Posterior cingulate gyrus (tissue), 11 donors: Measurements from ENCODE around the gene ENPP1.

ENCODE experiments used
- DNase-seq, 10 donors: peaks; one replicate each; pipeline versions ENCODE4 v3.0.0 to v3.0.0-alpha.2; 2020 to 2021; ENCODE audit warnings: mixed read lengths in 3 of 10
- intact Hi-C: fragments of 100-400 bp; cut with DNase I; formaldehyde crosslinking; loops from one replicate; pipeline ENCODE4 v1.15.1; 2023

ENPP1 gene

GRCh38 chr6:131782764-131783163 lies 25.1 kb upstream of the ENPP1 start:
- DNase-seq: no peak
- intact Hi-C loops: no loop called here

DNA sequence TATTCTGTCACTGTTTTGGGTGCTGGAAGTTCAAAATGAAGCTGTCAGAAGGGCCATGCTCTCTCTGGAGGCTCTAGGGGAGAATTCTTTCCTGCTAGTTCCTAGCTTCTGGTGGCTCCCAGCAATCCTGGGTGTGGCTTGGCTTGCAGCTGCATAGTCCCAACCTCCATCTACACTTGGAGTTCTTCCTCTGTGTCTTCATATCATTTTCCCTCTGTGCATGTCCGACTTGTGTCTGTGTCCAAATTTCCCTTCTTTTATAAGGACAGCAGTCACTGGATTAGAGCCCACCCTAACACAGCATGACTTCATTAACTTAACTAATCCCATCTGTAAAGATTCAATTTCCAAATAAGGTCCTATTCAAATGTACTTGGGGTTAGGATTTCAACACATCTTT lies 23.3 kb upstream of the ENPP1 start:
- no peak for DNase-seq
- intact Hi-C loops: no loop called here

DNA sequence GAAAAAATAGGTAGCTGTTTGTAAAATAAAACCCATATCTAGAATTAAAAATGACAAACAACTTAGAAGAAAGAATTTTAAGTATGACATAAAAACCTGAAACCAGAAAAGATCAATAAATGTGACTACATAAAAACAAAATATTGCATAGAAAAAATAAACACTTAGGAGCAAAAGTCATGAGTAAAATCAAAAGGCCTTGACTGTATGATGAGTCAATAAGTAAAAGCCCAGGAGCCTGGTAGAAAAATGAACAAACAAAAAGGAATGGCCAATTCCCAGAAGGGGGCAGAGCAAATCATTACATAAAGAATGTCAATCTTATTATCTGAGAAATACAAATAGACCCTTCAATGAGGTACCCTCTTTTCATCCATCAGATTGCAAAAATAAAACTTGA lies 20.7 kb upstream of the ENPP1 start:
- DNase-seq: no peak
- intact Hi-C loops: no loop called here

DNA sequence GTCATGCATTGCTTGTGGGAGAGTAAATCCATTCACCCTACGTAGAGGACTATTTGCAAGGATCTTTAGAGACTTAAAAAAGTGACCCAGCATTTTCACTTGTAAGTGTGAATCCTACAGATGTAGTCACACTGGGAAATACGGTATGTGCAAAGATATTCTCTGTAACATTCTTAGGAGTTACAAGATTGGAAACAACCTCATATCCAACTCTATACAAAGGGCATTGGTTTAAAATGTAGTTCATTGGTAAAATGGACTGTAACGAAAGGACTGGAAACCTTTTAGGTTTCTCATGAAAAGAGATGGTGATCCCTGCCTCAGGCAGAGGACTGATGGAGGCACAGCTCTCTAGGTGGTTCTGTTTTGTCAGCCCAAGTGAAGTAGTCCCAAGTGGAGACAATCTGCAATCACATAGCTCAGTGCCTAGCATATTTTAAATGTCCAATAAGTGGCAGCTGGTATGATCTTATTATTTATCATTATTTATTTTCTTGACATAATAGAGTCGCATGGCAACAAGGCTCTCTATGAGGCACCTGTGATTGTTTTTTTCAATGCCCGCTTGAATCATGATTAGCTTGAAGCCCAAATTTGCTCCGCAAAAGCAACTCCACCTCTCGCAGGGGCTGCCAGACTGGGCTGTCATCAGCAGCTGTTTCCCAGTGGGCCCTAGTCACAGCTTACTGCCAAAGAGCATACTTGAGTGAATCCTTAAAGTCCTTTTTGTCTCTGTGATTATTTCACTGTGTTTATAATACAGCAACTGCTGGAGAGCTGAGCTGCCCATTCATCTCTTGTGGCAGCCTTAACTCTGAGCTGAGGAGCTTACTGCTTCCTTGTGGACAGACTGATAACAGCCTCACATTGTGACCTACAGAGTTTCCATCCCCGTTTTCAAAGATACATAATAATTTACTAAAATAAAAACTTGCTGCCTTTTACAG lies 19.8 kb upstream of the ENPP1 start:
- no peak for DNase-seq
- intact Hi-C loops: no loop called here

DNA sequence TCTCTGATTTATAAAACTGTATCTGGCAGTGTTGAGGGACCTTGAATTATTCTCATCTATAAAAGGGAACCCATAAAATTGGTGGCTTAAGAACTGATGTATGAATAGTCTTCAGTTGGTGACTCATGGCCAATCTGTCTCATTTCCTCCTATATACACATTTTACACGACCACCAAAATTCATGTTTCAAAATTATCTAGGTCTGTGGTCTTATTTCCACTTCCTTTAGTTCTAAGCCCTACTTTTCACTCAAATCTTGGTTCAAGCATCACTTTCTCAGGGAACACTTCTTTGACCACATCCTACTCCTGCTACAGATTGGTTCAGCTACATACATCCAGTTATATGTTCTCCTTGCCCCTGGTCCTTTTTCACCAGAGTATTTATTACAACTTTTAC lies 18.6 kb upstream of the ENPP1 start:
- intact Hi-C loops: no loop called here
- no peak for DNase-seq

DNA sequence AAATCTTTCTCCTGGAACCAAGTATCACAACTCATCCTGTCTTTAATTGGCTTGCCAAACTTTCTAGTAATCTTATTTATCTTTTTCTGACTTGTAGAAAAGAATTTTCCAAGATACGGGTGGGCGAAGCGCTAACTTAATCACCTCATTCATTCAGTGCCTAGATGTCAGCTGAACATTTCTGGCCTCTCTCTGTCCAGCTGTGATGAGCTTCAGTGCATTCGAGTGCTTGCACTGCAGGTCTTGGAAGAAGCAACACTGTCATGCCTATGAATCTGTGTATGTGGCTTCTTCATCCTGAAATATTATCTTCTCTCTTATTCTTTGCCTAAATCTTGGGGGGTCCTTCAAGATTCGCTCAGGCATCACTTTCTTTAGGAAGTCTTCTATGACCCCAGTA lies 16.3 kb upstream of the ENPP1 start:
- no peak for DNase-seq
- intact Hi-C loops: no loop called here

DNA sequence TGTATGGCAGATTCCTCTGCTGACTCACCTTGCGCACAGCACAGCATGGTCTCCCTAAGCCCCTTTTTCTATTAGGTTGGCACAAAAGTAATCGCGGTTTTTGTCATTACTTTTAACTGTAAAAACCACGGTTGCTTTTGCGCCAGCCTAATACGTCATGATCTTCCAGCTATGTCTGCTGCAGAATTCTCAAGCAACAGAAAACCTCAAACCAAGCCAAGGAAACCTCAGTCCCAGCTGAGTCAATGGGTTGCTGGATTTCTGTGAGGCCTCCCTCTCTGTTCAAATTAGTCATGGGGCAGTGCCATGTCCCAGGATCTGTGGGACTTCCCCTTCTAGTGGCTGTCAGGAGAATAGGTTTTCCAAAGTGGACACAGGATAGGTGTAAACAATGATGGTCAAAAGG lies 15.7 kb upstream of the ENPP1 start:
- intact Hi-C loops: no loop called here
- DNase-seq: no peak

DNA sequence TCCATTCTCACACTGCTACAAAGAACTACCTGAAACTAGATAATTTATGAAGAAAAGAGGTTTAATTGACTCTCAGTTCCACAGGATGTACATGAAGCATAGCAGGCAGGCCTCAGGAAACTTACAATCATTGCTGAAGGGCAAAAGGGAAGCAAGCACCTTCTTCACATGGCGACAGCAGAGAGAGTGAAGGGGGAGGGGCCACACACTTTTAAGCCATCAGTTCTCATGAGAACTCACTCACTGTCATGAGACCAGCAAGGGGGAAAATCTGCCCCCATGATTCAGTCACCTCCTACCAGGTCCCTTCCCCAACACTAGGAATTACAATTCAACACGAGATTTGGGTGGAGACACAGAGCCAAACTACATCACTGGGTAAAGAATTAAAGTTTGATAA lies 12.5 kb upstream of the ENPP1 start:
- no peak for DNase-seq
- intact Hi-C loops: no loop called here

GRCh38 chr6:131802347-131802746 lies 5.5 kb upstream of the ENPP1 start:
- intact Hi-C loops: no loop called here

GRCh38 chr6:131803007-131803769 lies 4.6 kb upstream of the ENPP1 start:
- intact Hi-C loops: no loop called here
- DNase-seq: no peak

More at GRCh38 chr6:131802347-131802746, 5.5 kb upstream of the ENPP1 start:
- DNase-seq: no peak

DNA sequence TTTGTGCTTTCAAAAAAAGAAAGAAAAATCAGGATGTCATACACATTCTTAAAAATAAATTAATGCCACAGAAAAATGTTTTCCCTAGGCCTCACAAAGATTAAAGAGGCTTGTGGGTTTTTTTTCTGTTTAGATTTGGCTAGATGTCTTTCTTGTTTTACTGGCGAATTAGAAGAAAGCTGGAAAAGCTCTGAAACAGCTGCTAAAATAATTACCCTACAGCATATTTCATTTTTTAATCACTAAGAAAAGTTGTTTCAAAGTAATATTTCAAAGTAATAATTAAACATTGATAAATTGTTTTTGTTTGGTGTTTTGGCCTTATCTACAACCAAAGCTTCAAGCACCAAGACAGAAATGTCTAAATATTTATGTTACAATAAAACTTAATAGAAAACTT lies 3.7 kb upstream of the ENPP1 start:
- no peak for DNase-seq
- intact Hi-C loops: no loop called here

GRCh38 chr6:131807321-131807643 lies 538 bp upstream of the ENPP1 start:
- intact Hi-C loops: loop anchor here (5.0 kb wide), 1 partner anchor 115 kb away; no protein-coding TSS in a partner anchor
- no peak for DNase-seq

- intact Hi-C loops: loop anchor here (5.0 kb wide), 1 partner anchor 116 kb away; no protein-coding TSS in a partner anchor
- no peak for DNase-seq
Measured at GRCh38 chr6:131808460-131809269, 845 bp downstream of the ENPP1 start.

- no peak for DNase-seq
- intact Hi-C loops: no loop called here
Measured at GRCh38 chr6:131811500-131811899, 3.7 kb downstream of the ENPP1 start.

- intact Hi-C loops: no loop called here
- DNase-seq: no peak
Measured at GRCh38 chr6:131813991-131814390, 6.2 kb downstream of the ENPP1 start.

DNA sequence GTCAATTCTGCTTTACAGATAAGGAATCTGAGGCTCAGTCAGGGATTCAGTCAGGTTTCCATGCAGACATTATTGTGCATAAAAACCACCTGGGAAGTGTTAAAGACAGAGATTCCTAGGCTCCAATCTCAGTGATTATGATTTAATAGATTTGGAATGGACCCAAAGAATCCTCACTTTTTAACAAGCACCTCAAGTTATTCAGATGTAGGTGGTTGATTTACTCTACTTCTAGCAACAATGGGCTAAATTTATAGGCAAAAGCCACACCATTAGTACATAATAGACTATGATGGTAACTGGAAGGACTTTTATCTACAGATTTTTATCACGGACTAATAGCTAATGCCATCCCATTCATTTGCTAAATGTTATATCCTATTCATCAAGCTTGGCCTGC lies 9.0 kb downstream of the ENPP1 start:
- intact Hi-C loops: no loop called here
- no peak for DNase-seq

- intact Hi-C loops: no loop called here
- DNase-seq: no peak
Measured at GRCh38 chr6:131819572-131820124, 11.8 kb downstream of the ENPP1 start.

DNA sequence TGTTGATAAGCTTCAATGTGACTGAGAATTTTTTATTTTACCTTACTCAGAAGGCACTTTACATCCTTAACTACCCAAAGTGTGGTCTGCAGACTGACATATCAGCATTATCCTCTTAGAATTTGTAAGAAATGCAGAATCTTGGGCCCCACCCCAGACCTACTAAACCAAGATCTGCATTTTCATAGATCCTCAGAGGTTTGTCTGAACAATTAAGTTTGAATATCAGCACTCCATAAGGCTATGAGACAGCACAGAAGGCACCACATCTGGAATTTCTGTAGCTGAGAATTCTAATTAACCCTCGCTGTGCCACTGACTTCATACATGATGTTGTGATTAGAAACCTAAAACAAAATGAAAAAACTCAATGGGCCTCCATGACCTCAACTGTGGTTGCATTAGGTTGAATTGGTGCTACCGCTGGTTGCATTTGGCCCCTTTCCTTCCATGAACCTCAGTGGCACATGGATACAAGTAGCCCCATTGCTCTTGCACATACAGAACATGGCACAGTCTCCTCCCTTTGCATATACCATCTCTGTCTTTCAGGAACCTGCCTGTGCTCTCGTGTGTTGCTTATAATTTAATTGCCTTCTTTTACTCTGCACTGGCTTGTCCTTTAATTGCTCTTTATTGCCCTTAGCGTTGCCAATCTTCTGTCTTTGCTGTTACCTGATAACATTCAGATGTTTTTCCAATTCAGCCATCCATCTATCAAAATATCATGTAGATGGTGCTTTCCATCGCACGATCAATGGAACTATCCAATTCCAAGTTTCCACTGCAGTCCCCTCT lies 13.4 kb downstream of the ENPP1 start:
- intact Hi-C loops: no loop called here
- no peak for DNase-seq

GRCh38 chr6:131822119-131822518 lies 14.3 kb downstream of the ENPP1 start:
- intact Hi-C loops: no loop called here

More at GRCh38 chr6:131822119-131822518, 14.3 kb downstream of the ENPP1 start:
- no peak for DNase-seq
